C4-2B (cell line): ENCODE results near the gene SELENBP1.

Experiments used
- CTCF ChIP-seq: fragments of 450-650 bp; conservative IDR thresholded peaks from 2 replicates; pipeline ENCODE4 v1.5.1; 2017; ENCODE audit warnings: mild to moderate bottlenecking
- ZFX ChIP-seq: fragments of 450-650 bp; IDR thresholded peaks from 2 replicates; pipeline ENCODE4 v1.6.1; 2017

- no peak for TF ChIP-seq CTCF
- TF ChIP-seq ZFX = peak; percentile 91
Observed at GRCh38 chr1:151327223-151327902, 45.1 kb downstream of the SELENBP1 start, which contains the start of gene PI4KB.
